Osteoblast (primary cell): ENCODE results near the gene DUS1L. TPM values are rescaled to one million over a fixed set of nuclear protein-coding genes. Genes with fewer than 3 reads are reported as not detected.

Experiments used
- DNase-seq: peaks from one replicate; pipeline ENCODE4 v3.0.0; 2011; ENCODE audit warnings: low spot score, mixed read lengths; ENCODE audit not compliant: insufficient read length; ENCODE audit errors: missing footprints
- H2AFZ ChIP-seq: 2 replicates; pipeline ENCODE4 v1.6.0; 2011; ENCODE audit warnings: mild to moderate bottlenecking, low read length
- H3K27ac ChIP-seq: 2 replicates; pipeline ENCODE4 v1.5.1; 2011; ENCODE audit warnings: mild to moderate bottlenecking, low read depth, low read length, moderate library complexity
- H3K27me3 ChIP-seq: 2 replicates; pipeline ENCODE4 v1.6.0; 2012; ENCODE audit warnings: mild to moderate bottlenecking, control low read depth, inconsistent platforms, low read length, moderate library complexity; ENCODE audit not compliant: insufficient read depth
- H3K36me3 ChIP-seq: 2 replicates; pipeline ENCODE4 v1.5.1; 2011; ENCODE audit warnings: mild to moderate bottlenecking, low read length, control low read depth, moderate library complexity; ENCODE audit not compliant: insufficient read depth
- H3K4me1 ChIP-seq: 2 replicates; pipeline ENCODE4 v1.5.1; 2011; ENCODE audit warnings: mild to moderate bottlenecking, low read length, control low read depth, moderate library complexity; ENCODE audit not compliant: insufficient read depth
- H3K4me2 ChIP-seq: 2 replicates; pipeline ENCODE4 v1.6.0; 2011; ENCODE audit warnings: mild to moderate bottlenecking, low read length; ENCODE audit not compliant: insufficient read depth
- H3K4me3 ChIP-seq: fragments of 200-600 bp; sonication (generic); 3 replicates; pipeline ENCODE4 v1.5.1; 2012; ENCODE audit warnings: mild to moderate bottlenecking, low read length, inconsistent platforms; ENCODE audit not compliant: insufficient read depth
- H3K79me2 ChIP-seq: 2 replicates; pipeline ENCODE4 v1.6.0; 2012; ENCODE audit warnings: mild to moderate bottlenecking, low read length, control low read depth, inconsistent platforms; ENCODE audit not compliant: insufficient read depth
- H3K9me3 ChIP-seq: 2 replicates; pipeline ENCODE4 v1.5.1; 2011; ENCODE audit warnings: low read depth, low read length, control low read depth
- H4K20me1 ChIP-seq: 2 replicates; pipeline ENCODE4 v1.6.0; 2012; ENCODE audit warnings: mild to moderate bottlenecking, low read length, control low read depth; ENCODE audit not compliant: insufficient read depth
- total RNA-seq: library from RNA; depleted of rRNA; stranded (reverse); fragments of >200 nt; gene quantifications from 2 replicates; pipeline ENCODE4 v1.2.3, GENCODE V29; 2012
- TF ChIP-seq, protein P1 (sequence below): IDR thresholded peaks from 2 replicates; pipeline ENCODE4 v1.5.1; 2011; ENCODE audit warnings: mild to moderate bottlenecking, low read depth, low read length, moderate library complexity; ENCODE audit errors: extremely low read depth

Gene DUS1L
- total RNA-seq, 1 donor: 43.8 TPM

GRCh38 chr17:82047379-82047778 is 18.2 kb downstream of the DUS1L start:
- H3K79me2 ChIP-seq: peaks cover 23% of the 10 kb centered on the region
- H3K36me3 ChIP-seq: peaks cover 30% of the 10 kb centered on the region
- H4K20me1 ChIP-seq: no peaks in the 10 kb centered on the region
- no peak overlapping the region for H3K4me3 ChIP-seq
- no peak overlapping the region for H3K4me2 ChIP-seq
- no peak for DNase-seq
- no peak overlapping the region for H3K27ac ChIP-seq
- H3K9me3 ChIP-seq: no peaks in the 10 kb centered on the region
- H2AFZ ChIP-seq: no peak overlapping the region
- TF ChIP-seq, protein P1, sequence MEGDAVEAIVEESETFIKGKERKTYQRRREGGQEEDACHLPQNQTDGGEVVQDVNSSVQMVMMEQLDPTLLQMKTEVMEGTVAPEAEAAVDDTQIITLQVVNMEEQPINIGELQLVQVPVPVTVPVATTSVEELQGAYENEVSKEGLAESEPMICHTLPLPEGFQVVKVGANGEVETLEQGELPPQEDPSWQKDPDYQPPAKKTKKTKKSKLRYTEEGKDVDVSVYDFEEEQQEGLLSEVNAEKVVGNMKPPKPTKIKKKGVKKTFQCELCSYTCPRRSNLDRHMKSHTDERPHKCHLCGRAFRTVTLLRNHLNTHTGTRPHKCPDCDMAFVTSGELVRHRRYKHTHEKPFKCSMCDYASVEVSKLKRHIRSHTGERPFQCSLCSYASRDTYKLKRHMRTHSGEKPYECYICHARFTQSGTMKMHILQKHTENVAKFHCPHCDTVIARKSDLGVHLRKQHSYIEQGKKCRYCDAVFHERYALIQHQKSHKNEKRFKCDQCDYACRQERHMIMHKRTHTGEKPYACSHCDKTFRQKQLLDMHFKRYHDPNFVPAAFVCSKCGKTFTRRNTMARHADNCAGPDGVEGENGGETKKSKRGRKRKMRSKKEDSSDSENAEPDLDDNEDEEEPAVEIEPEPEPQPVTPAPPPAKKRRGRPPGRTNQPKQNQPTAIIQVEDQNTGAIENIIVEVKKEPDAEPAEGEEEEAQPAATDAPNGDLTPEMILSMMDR: no peak
- H3K4me1 ChIP-seq: peaks cover 2% of the 10 kb centered on the region
- no peaks in the 10 kb centered on the region for H3K27me3 ChIP-seq

DNA sequence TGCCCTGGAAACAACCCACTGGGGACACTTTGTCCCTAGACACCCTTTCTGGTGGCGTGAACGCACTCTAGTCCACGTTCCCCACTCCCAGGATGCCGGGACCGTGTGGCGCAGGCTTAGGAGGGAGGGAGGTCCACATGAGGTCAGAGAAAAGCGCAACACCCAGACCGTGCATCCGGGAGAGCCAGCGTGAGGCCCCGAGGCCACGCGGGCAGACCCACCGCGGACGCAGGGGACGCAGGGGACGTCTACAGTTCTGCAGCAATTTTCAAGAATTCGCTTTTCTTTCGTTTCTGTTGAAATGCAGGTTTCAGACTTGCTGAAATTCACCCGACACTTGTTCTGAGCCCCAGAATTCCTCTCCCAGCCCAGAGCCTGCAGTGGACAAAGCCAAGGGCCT is 18.7 kb downstream of the DUS1L start:
- no peak overlapping the region for H2AFZ ChIP-seq
- H4K20me1 ChIP-seq: no peaks in the 10 kb centered on the region
- H3K79me2 ChIP-seq: peaks cover 18% of the 10 kb centered on the region
- TF ChIP-seq, protein P1: no peak
- no peaks in the 10 kb centered on the region for H3K27me3 ChIP-seq
- no peak overlapping the region for H3K4me3 ChIP-seq
- H3K4me2 ChIP-seq: no peak overlapping the region
- no peaks in the 10 kb centered on the region for H3K4me1 ChIP-seq
- H3K9me3 ChIP-seq: no peaks in the 10 kb centered on the region
- no peak for DNase-seq
- H3K27ac ChIP-seq: no peak overlapping the region
- peaks cover 30% of the 10 kb centered on the region for H3K36me3 ChIP-seq

- H3K27ac ChIP-seq: no peak overlapping the region
- no peak overlapping the region for H2AFZ ChIP-seq
- no peaks in the 10 kb centered on the region for H3K9me3 ChIP-seq
- no peak for DNase-seq
- H3K4me3 ChIP-seq: no peak overlapping the region
- H4K20me1 ChIP-seq: no peaks in the 10 kb centered on the region
- no peaks in the 10 kb centered on the region for H3K27me3 ChIP-seq
- peaks cover 30% of the 10 kb centered on the region for H3K36me3 ChIP-seq
- peaks cover under 1% of the 10 kb centered on the region for H3K4me1 ChIP-seq
- TF ChIP-seq, protein P1: no peak
- H3K4me2 ChIP-seq: no peak overlapping the region
- H3K79me2 ChIP-seq: peaks cover 14% of the 10 kb centered on the region
Observed at GRCh38 chr17:82045936-82046484, 19.6 kb downstream of the DUS1L start.

- TF ChIP-seq, protein P1: no peak
- Histone ChIP-seq H4K20me1 (no peaks in the 10 kb centered on the region), H3K4me1 (peaks cover 3% of the 10 kb centered on the region), H3K9me3 (no peaks in the 10 kb centered on the region), H3K4me2 (no peak overlapping the region), H3K27me3 (no peaks in the 10 kb centered on the region), H3K79me2 (no peaks in the 10 kb centered on the region), H3K36me3 (peaks cover 13% of the 10 kb centered on the region), H3K27ac (no peak overlapping the region), H3K4me3 (no peak overlapping the region), H2AFZ (no peak overlapping the region)
- DNase-seq: no peak
Observed at GRCh38 chr17:82043507-82043906, 22.1 kb downstream of the DUS1L start.
